NCI-H510A (cell line): ENCODE results near the gene PRAME.
"Not testable (repeated sequence)": the region's sequence is repeated elsewhere in the genome, so short reads cannot be mapped to it uniquely, and the experiment has no call there.

Source experiments
- DNase-seq: peaks from one replicate; lab custom pipeline; 2025; lab: John Stamatoyannopoulos, UW

PRAME gene, protein sequence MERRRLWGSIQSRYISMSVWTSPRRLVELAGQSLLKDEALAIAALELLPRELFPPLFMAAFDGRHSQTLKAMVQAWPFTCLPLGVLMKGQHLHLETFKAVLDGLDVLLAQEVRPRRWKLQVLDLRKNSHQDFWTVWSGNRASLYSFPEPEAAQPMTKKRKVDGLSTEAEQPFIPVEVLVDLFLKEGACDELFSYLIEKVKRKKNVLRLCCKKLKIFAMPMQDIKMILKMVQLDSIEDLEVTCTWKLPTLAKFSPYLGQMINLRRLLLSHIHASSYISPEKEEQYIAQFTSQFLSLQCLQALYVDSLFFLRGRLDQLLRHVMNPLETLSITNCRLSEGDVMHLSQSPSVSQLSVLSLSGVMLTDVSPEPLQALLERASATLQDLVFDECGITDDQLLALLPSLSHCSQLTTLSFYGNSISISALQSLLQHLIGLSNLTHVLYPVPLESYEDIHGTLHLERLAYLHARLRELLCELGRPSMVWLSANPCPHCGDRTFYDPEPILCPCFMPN

DNA sequence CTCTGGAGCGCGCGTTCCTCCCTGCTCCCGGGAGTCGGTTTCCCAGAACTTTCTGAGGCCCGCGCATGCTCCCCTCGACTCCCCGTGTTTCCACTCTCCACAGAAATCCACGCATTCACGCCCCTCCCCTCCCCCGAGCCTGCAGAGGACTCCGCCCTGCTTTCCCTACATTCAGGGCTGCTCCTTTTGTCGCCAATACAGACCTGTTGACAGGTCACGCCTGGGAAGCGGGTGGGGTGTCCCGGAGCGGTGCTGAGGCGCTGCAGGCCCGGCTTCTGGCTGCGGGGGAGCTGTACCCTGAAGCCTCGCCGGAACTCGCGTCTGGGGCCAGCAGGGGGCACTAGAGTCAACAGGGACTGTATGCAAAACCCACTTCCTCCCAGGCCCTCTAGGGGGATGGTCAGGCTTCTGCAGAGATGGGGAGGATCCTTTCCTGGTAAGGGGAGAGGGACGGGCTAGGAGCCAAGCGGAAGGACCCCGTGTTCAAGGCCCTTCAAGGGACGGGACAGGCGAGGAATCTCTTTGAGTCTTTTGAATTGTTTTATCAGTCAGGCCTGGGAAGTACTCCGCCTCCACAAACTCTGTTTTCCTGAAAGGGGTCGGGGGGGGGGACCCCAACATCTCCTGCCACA, at the start of gene PRAME:
Gene PRAME, minus strand, starts transcription at position 294 of the 632 bp plus-strand sequence. CDS start 2,433 bp downstream, outside the sequence.
- peak; percentile 83 for DNase-seq

DNA sequence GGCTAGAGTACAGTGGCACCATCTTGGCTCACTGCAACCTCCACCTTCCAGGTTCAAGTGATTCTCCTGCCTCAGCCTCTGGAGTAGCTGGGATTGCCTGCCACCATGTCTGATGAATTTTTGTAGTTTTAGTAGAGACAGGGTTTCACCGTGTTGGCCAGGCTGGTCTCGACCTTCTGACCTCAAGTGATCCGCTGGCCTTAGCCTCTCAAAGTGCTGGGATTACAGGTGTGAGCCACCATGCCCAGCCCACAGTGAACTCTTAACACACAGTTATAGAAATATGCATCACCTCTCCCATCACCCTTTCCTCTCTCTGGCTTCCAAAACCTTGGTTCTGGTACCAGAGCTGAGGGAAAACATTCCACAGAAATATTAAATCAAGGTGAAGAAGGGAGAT, 49.0 kb upstream of the PRAME start:
- DNase-seq: not testable (repeated sequence)

DNA sequence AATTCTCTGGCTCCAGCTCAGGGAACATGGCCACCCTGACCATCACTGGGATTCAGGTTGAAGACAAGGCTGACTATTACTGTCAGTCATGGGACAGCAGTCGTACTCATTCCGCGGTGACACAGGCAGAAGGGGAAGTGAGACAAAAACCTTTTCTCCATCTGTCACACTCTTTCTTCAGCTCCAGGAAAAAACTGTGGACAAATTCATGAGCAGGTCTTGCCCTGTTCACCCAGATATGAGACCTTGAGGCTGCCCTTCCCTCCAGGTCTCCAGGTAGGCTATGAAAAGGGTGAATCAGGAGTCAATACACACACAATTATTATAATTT, 46.0 kb upstream of the PRAME start:
- no peak for DNase-seq

DNA sequence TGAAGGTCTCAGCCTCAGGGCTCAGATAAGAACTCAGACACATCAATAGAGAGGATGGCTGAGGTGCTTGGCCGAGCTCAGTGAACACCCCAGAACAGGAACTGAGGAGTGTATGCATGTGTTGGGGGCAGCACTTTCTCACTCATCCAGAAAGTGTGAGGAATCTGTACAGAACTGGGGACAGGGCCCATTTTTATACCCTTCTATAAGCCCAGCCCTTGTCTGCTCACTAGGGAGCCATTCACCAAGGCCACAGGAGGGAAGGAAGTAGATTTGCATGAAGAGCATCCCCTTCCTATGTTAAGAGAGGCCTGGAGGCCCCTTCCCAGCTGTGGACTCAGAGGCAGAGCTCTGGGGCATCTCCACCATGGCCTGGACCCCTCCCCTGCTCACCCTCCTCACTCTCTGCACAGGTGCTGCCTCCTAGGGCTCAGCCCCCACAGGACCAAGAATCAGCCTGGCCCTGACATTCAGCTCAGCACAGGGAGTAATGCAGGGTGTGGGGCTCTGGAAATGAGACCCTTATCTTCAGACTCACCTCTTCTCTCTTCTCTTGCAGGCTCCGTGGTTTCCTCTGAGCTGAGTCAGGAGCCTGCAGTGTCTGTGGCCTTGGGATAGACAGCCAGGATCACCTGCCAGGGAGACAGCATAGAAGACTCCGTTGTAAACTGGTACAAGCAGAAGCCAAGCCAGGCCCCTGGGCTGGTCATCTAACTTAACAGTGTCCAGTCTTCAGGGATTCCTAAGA, 45.4 kb upstream of the PRAME start:
- DNase-seq: no peak

DNA sequence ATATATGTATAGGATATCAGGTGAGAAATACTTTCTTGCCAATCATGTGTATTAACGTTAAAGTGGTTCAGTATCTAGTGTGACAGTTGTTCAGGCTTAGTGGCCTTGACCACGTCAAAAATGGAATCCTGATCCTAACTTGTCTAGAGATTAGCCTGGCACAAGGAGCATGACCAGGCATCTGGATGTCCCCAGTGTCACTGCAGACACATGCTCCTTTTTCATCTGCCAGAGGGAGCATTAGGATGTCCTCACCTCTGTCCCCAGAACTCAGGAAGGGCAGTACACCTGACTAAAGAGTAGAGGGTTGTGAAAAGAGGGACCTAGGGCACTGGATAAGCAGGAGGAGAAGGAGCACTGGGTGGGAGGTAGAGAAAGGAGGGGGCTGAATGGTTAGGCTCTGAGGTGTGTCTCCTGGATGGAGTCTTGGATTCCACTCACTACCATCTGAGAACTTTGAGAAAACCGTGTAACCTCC, 44.4 kb upstream of the PRAME start:
- no peak for DNase-seq

DNA sequence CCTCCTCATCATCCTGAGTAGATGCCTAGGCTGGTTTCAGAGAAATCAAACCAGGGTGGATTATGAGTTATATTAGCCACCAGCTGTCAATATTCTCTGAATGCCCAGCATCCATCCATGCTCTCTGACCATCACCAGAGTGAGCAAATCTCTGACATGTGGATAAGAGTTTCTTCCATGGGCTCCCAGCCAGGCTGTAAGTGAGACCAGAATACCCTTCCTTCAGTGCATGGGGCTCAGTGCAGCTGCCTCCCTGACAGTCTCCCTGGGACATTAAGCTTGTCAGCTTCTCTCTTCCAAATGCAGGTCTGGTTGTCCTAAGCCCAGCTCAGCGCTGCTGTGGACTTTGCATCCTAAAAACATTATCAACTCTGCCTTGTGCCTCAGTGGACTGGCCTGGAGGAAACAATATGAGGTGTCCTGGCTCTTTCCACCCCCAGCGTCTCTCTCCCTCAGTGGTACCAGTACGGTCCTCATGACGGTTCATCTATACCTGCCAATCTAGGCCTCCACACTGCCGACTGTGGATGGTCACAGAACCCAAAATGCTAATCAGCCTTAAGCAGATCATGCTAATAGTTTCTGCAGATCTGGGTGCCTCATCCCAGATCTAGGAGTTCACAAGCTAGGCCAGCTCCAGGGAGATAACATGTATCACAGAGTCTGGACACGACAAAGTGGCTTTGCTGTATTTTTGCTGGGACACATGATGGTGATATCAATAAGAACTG, 41.6 kb upstream of the PRAME start:
- no peak for DNase-seq

DNA sequence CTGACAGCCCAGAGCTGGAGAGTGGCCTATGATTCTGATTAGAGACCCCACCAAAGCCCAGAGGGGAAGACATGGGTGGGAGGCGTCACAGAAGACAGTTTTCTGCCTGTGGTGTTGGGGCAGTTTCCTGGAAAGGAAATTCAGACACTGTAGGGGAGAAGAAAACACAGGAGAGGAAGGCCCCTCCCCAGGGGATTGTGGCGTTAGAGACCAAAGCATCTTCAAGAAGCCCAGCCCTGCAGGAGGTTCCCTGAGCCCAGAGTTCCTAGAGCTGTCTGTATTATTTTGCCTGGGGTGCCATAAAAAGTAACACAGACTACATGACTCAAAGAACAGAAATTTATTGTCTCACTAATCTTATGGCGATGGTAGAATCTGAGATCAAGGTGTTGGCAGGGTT, 40.2 kb upstream of the PRAME start:
- no peak for DNase-seq

DNA sequence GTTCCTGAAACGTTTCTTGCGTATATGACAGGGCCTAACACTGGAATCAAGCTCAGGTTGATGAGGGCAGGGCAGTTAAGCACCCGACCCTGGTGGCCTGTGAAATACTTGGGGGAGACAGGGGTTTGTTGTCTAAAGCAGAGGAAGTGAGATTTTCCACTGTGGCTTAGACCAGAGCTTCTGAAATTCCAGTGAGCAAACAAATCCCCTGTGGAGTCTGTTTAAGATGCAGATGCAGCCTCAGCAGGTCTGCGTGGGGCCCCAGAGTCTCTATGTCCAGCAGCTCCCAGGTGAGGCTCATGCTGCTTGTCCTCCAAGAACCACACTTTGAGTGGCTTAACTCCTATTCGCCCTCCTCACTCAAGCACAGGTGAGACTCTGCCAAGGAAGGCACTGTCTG, 39.1 kb upstream of the PRAME start:
- no peak for DNase-seq

DNA sequence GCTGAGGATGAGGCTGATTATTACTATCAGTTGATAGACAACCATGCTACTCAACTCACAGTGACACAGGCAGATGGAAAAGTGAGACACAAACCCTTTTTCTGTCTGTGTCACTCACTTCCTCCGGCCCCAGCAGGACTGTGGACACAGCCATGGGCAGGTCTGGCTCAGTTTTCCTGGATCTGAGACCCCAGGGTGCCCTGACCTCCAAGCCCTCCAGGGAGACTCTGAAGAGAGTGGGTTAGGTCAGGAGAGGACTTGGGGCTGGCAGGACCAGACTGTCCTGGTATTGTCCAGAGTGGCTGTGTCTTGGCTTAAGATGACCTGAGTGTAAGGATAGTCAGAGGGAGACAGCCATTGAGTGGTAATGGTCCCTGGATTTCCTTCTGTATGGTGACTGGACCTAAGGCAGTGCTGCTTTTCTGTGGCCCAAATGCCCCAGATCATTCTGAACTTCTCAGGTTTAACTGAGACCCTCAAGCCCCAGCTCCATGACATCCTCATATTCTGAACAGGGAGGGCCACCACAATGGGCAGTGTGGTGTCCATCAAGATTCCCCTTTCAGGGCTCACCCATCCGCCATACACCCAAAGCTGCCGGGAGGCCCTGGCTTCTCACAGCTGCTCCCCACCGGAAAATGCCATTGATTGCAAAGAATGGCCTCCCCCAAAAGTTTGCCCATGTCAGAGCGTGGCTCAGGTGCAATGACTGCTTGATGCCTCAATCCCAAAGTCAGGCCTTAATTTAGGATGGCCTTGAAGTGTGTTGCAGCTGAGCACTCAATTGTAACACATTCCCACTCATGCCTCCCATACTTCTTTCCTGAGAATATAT, 36.2 kb upstream of the PRAME start:
- DNase-seq: no peak

DNA sequence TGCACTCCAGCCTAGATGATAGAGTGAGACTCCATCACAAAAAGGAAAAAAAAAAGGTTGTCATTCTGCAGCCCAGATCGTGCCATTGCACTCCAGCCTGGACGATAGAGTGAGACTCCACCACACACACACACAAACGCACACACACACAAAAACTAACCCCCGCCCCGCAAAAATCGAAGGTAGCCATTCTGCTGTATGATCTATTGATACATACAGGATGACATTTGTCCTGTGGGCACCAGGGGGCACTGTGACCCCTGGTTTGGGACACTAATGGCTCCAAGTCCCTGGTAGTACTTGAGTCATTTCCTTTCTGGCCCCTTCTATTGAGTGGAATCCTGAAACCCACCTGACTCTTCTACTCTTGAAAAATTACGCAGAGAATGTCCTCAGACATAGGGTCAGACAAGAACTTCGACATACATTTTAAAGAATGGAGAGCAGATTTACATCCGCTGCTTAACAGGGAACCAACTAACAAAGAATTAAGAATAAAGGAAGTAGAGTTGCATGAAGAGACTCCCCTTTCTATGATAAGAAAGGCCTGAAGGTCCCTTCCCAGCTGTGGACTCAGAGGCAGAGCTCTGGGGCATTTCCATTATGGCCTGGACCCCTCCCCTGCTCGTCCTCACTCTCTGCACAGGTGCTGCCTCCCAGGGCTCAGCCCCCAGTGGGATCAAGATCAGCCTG, 35.0 kb upstream of the PRAME start:
- no peak for DNase-seq

DNA sequence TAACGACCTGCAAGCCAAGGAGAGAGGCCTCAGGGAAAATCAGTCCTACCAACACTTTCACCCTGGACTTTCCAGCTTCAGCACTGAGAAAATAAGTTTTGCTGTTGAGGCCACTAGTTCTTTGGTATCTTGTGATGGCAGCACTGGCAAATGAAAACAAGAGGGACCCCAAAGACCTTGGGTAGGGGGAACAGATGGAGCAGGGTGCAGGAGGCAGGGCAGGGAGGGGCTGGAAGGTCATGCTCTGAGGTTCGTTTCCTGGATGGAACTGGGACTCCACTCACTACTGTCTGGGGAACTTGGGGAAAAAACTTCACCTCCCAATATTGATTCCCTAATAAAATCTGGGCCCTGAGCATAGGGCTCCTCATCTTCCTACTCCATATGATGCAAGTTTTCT, 34.2 kb upstream of the PRAME start:
- no peak for DNase-seq

DNA sequence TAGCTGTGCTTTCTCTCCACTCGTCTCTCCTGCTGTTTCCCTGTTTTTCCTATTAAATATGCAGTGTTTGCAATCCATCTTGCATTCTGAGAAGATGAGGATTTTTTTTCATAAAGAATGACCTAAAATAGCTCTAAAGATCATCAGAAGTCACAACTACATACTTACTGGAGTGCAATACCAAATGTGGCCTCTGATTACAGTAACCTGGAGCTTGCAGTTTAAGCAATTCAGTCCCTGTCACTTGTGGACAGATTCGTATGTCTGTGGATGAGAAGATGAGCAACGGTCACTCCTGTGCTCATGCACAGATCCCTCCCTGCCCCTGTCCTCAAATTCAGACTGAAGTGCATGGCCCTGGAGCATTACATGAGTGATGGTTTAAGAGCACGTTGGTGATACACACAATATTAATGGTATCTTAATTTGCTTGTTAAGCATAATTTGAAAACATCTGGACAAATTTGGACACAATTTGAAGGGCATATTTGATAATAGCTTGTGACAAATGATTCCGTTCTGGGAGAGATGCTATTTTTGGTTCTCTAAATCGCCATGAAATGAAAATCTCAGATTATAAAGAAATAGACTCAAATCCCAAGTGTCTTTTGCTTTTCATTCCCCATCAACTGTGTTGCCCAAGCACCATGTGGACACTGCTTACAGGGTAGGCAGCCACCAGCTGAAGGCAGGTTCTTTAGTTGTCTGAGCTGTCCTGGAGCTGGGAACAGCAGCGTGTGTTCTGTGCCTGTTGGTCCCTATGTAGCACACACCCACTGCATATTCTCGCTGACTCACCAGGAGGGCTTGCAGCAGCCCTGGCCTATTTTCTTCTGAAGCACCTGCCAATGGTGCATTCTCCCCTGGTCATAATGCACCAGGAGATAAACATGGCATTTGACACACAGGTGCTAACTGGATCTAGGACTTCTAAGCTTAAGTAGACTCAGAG, 32.6 kb upstream of the PRAME start:
- DNase-seq: no peak

DNA sequence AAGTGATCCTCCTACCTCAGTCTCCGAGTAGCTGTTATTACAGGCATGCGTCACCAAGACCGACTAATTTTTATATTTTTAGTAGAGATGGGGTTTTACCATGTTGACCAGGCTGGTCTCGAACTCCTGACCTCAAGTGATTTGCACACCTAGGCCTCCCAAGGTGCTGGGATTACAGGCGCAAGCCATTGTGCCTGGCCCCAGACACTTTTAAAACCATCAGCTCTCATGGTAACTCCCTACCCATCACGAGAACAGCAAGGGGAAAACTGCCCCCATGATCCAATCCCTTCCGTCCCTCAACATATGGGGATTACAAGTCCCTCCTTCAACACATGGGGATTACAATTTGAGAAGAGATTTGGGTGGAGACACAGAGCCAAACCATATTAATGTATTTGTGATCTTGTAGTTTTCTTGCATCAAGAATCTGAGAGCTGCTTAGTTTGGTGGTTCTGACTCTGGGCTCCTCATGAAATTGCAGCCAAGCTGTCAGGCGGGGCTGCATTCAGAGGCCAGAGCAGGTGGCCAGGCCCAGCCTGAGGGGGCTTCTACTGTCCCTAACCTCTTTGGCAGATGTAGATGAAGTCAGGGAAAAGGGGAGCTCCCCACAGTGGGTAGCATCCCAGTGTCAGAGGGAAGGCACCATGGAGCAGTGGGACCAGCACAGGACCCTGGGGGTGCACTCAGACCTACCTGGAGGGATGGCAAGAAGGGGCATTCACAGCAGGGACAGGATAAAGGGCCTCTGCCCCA, 31.2 kb upstream of the PRAME start:
- no peak for DNase-seq

DNA sequence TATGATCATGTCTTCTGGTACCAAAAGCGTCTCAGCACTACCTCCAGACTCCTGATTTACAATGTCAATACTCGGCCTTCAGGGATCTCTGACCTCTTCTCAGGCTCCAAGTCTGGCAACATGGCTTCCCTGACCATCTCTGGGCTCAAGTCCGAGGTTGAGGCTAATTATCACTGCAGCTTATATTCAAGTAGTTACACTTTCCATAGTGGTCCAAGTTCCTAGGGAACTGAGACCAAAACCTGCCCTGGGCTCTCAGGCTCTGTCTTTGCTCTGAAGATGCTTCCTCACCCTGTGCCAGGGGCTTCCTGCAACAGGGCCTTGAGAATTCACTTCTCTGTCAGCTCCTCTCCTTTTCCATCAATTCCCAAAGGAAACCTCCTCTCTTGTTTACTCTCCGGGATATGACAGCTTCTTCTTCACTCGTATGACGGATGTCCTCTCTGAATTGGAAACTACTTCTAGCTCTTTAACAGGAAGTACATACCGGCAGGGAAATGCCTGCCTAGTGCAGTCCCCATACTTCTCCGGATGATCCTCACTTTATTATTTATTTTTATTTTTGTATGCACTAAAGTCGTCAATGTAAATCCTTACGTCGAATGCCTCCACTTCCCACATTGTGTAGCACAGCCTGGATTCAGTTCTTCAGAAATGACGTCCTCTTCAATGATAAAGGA, 29.6 kb upstream of the PRAME start:
- DNase-seq: no peak

DNA sequence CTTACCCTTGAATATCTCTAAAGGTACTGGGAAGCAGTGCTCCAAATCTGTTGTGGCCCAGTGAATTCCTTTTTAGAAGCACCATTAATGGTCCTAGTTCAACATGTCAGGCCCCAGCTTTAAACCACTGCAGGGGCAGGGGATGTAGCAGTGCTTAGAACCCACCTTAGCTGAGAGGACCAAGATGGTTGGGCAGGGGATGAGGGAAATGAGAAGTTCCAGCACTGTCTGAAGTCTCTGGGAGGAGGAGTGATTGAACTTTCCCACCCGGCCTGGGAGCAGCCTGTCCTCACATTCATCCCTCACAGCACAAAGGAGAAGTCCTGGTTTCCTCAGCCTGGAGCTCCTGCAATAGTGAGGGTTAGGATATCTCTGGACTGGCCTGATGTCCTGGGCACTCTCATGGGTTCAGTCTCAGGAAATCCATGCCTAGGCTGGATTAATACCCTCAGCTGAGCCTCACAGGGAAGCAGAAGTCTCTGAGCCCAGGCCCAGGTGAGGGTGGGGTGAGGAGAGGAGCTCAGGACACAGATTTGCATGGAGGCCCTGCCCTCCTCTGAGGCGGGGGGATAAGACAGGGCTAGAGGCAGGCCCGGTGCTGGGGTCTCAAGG, 28.6 kb upstream of the PRAME start:
- DNase-seq: no peak

DNA sequence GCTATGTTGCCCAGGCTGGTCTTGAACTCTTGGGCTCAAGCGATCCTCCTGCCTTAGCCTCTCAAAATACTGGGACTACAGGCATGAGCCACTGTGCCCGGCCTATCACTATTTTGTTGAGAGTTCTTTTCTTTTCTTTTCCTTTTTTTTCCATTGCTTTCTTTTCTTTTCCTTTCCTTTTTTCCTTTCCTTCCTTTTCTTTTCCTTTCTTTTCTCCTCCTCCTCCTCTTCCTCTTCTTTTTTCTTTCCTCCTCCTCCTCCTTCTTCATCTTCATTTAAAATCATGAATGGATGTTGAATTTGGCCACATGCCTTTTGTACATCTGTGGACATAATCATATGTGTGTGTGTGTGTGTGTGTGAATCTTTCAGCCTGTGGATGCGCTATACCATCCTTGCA, 25.7 kb upstream of the PRAME start:
- DNase-seq: no peak

DNA sequence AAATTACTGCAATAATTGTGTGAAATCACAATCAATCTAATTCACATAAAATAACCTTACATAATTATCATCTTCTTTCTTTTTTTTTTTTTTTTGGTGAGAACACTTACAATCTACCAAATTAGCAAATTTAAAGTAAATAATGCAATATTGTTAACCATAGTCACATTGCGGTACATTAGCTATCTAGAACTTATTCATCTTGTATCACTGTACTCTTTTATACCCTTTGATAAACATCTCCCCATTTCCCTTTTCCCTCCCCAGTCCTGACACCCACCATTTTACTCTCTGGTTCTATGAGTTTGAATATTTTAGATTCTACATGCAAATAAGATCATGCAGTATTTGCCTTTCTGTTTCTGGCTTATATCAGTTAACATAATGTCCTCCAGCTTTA, 24.0 kb upstream of the PRAME start:
- no peak for DNase-seq

DNA sequence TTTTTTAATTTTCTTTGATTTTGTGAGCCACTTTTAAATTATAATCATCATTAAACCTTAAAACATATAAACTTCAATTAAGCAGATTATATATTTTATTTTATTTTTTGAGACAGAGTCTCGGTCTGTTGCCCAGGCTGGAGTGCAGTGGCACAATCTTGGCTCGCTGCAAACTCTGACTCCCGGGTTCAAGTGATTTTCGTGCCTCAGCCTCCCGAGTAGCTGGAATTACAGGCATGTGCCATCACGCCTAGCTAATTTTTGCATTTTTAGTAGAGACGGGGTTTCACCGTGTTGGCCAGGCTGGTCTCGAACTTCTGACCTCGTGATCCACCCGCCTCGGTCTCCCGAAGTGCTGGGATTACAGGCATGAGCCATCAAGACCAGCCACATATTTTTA, 22.5 kb upstream of the PRAME start:
- not testable (repeated sequence) for DNase-seq
